Activated naive CD8-positive, alpha-beta T cell treated with anti-CD3 and anti-CD28 coated beads, Interleukin-2, amount 50 U/mL, for 24 hours (primary cell): ENCODE results near the gene EVX2.
A peak's percentile ranks its signal among the peaks of the same experiment; 100 is the strongest.

Source experiments
- ATAC-seq: fragments of 150-1000 bp; cut with Tn5 transposase; one replicate; pipeline ENCODE4 v1.10.0; 2021
- DNase-seq: peaks from one replicate; pipeline ENCODE4 v3.0.0; 2021
- H3K27ac Mint-ChIP-seq: one replicate; pipeline ENCODE4 v1.8.0; 2021; ENCODE audit warnings: mild to moderate bottlenecking, mixed read lengths
- H3K27me3 Mint-ChIP-seq: one replicate; pipeline ENCODE4 v1.8.0; 2021; ENCODE audit warnings: mixed read lengths
- H3K36me3 Mint-ChIP-seq: one replicate; pipeline ENCODE4 v1.8.0; 2021; ENCODE audit warnings: low read depth, mixed read lengths
- H3K4me1 Mint-ChIP-seq: one replicate; pipeline ENCODE4 v1.8.0; 2021; ENCODE audit warnings: mixed read lengths
- H3K4me3 Mint-ChIP-seq: one replicate; pipeline ENCODE4 v1.8.0; 2021; ENCODE audit warnings: mild to moderate bottlenecking, moderate library complexity, mixed read lengths
- H3K9me3 Mint-ChIP-seq: one replicate; pipeline ENCODE4 v1.8.0; 2021; ENCODE audit warnings: mixed read lengths

The EVX2 gene

GRCh38 chr2:176105730-176106580 is 22.2 kb upstream of the EVX2 start:
- Mint-ChIP-seq H3K4me1 (peaks cover 21% of the 10 kb centered on the region), H3K9me3 (peaks cover 4% of the 10 kb centered on the region), H3K36me3 (peaks cover 5% of the 10 kb centered on the region), H3K27ac (peak overlapping the region; percentile 8), H3K4me3 (peak overlapping the region; percentile 61), H3K27me3 (peaks cover 86% of the 10 kb centered on the region)
- ATAC-seq (no peak), DNase-seq (no peak)

- H3K36me3 Mint-ChIP-seq = peaks cover 5% of the 10 kb centered on the region
- peaks cover 21% of the 10 kb centered on the region for H3K4me1 Mint-ChIP-seq
- no peak overlapping the region for H3K27ac Mint-ChIP-seq
- ATAC-seq (no peak), DNase-seq (no peak)
- H3K27me3 Mint-ChIP-seq = peaks cover 86% of the 10 kb centered on the region
- H3K9me3 Mint-ChIP-seq = peaks cover 4% of the 10 kb centered on the region
- H3K4me3 Mint-ChIP-seq = no peak overlapping the region
These were observed 21.4 kb upstream of the EVX2 start for GRCh38 chr2:176105078-176105729.

- ATAC-seq (peak; percentile 60), DNase-seq (no peak)
- H3K4me1 Mint-ChIP-seq = peaks cover 20% of the 10 kb centered on the region
- H3K9me3 Mint-ChIP-seq = peaks cover 3% of the 10 kb centered on the region
- no peak overlapping the region for H3K4me3 Mint-ChIP-seq
- H3K27me3 Mint-ChIP-seq = peaks cover 84% of the 10 kb centered on the region
- H3K27ac Mint-ChIP-seq = no peak overlapping the region
- H3K36me3 Mint-ChIP-seq = peaks cover 4% of the 10 kb centered on the region
These were observed 20.7 kb upstream of the EVX2 start for GRCh38 chr2:176104316-176105077.

- peaks cover 84% of the 10 kb centered on the region for H3K27me3 Mint-ChIP-seq
- H3K9me3 Mint-ChIP-seq = no peaks in the 10 kb centered on the region
- no peak overlapping the region for H3K27ac Mint-ChIP-seq
- no peaks in the 10 kb centered on the region for H3K36me3 Mint-ChIP-seq
- no peak overlapping the region for H3K4me3 Mint-ChIP-seq
- peaks cover 15% of the 10 kb centered on the region for H3K4me1 Mint-ChIP-seq
- DNase-seq = no peak
- ATAC-seq = no peak
These were observed 20.1 kb upstream of the EVX2 start for GRCh38 chr2:176103742-176104315.

GRCh38 chr2:176103194-176103593 is 19.4 kb upstream of the EVX2 start:
- no peak overlapping the region for H3K27ac Mint-ChIP-seq
- peaks cover 14% of the 10 kb centered on the region for H3K4me1 Mint-ChIP-seq
- no peaks in the 10 kb centered on the region for H3K9me3 Mint-ChIP-seq
- DNase-seq (no peak), ATAC-seq (no peak)
- H3K4me3 Mint-ChIP-seq = no peak overlapping the region
- no peaks in the 10 kb centered on the region for H3K36me3 Mint-ChIP-seq
- H3K27me3 Mint-ChIP-seq = peaks cover 83% of the 10 kb centered on the region

GRCh38 chr2:176102309-176102866 is 18.6 kb upstream of the EVX2 start:
- Mint-ChIP-seq H3K4me1 (peaks cover 20% of the 10 kb centered on the region), H3K36me3 (no peaks in the 10 kb centered on the region), H3K27ac (no peak overlapping the region), H3K4me3 (no peak overlapping the region), H3K27me3 (peaks cover 89% of the 10 kb centered on the region), H3K9me3 (no peaks in the 10 kb centered on the region)
- ATAC-seq (no peak), DNase-seq (no peak)

- DNase-seq (no peak), ATAC-seq (no peak)
- Mint-ChIP-seq H3K4me1 (peaks cover 21% of the 10 kb centered on the region), H3K27ac (no peak overlapping the region), H3K27me3 (peaks cover 90% of the 10 kb centered on the region), H3K36me3 (no peaks in the 10 kb centered on the region), H3K4me3 (no peak overlapping the region), H3K9me3 (no peaks in the 10 kb centered on the region)
These were observed 18.1 kb upstream of the EVX2 start for GRCh38 chr2:176101842-176102241.

GRCh38 chr2:176101216-176101830 is 17.6 kb upstream of the EVX2 start:
- no peak overlapping the region for H3K27ac Mint-ChIP-seq
- H3K4me3 Mint-ChIP-seq = no peak overlapping the region
- DNase-seq = no peak
- H3K9me3 Mint-ChIP-seq = no peaks in the 10 kb centered on the region
- H3K27me3 Mint-ChIP-seq = peaks cover 92% of the 10 kb centered on the region
- H3K36me3 Mint-ChIP-seq = no peaks in the 10 kb centered on the region
- H3K4me1 Mint-ChIP-seq = peaks cover 24% of the 10 kb centered on the region
- no peak for ATAC-seq

- no peak for DNase-seq
- Mint-ChIP-seq H3K9me3 (no peaks in the 10 kb centered on the region), H3K36me3 (no peaks in the 10 kb centered on the region), H3K4me1 (peaks cover 22% of the 10 kb centered on the region), H3K4me3 (no peak overlapping the region), H3K27ac (no peak overlapping the region), H3K27me3 (peaks cover 92% of the 10 kb centered on the region)
- ATAC-seq = no peak
These were observed 16.9 kb upstream of the EVX2 start for GRCh38 chr2:176100547-176101140.

- H3K9me3 Mint-ChIP-seq = no peaks in the 10 kb centered on the region
- H3K4me1 Mint-ChIP-seq = peaks cover 21% of the 10 kb centered on the region
- H3K36me3 Mint-ChIP-seq = no peaks in the 10 kb centered on the region
- peaks cover 92% of the 10 kb centered on the region for H3K27me3 Mint-ChIP-seq
- ATAC-seq (no peak), DNase-seq (no peak)
- H3K4me3 Mint-ChIP-seq = no peak within 1 kb of the TSS
- no peak within 1 kb of the TSS for H3K27ac Mint-ChIP-seq
These were observed 16.2 kb upstream of the EVX2 start, which contains the start of gene HOXD12 for GRCh38 chr2:176099728-176100546. TSS of gene HOXD12 (plus strand) at chr2:176099795. CDS start at chr2:176099802, 7 bp downstream.

- Mint-ChIP-seq H3K27me3 (peaks cover 92% of the 10 kb centered on the region), H3K36me3 (no peaks in the 10 kb centered on the region), H3K9me3 (no peaks in the 10 kb centered on the region), H3K4me3 (no peak overlapping the region), H3K4me1 (peaks cover 18% of the 10 kb centered on the region), H3K27ac (no peak overlapping the region)
- no peak for DNase-seq
- no peak for ATAC-seq
These were observed 15.5 kb upstream of the EVX2 start for GRCh38 chr2:176099159-176099727.

- Mint-ChIP-seq H3K27ac (no peak overlapping the region), H3K9me3 (no peaks in the 10 kb centered on the region), H3K27me3 (peaks cover 92% of the 10 kb centered on the region), H3K36me3 (no peaks in the 10 kb centered on the region), H3K4me3 (no peak overlapping the region), H3K4me1 (peaks cover 21% of the 10 kb centered on the region)
- no peak for ATAC-seq
- no peak for DNase-seq
These were observed 14.8 kb upstream of the EVX2 start for GRCh38 chr2:176098366-176099158.
